HG03103 (cell line): ENCODE results near the gene CCDC32.

Experiments
- ATAC-seq: cut with Tn5 transposase; IDR thresholded peaks from one replicate; pipeline ENCODE4 v1.9.1; 2021; ENCODE audit warnings: low read depth; ENCODE audit not compliant: unreplicated experiment

Gene CCDC32

DNA sequence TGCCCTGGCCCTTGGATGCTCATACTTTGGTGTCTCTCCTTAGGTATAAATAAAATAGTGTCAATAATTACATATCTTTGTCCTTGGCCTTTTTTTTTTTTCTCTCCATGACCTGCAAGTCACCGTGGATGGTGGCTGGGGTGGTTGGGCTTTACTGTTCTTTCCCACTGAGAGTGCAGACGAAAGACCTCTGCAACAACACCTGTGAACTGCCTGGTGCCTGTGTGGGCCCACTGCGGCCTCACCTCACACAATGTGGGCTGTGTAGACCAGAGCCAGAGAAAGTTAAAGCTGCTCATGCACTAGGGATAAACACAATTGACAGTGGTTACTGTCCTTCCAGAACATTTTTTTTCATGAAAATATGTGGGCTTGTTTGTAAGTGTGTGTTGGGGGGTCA lies 39.0 kb downstream of the CCDC32 start:
- ATAC-seq = no peak

DNA sequence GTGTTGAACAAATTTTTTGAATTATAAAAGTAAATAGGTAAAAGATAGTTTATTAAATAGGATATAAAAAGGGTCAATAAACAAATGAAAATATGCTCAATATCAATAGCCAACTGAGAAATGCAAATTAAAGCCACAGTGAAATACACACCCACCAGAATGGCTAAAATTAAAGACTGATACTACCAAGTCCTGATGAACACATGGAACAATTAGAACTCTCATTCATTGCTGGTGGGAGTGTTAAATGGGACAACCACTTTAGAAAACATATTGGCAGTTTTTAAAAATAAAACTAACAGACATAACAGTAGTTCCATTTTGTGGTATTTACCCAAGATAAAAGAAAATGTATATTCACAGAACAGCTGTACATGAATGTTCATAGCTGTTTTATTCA lies 41.2 kb downstream of the CCDC32 start:
- ATAC-seq = no peak

DNA sequence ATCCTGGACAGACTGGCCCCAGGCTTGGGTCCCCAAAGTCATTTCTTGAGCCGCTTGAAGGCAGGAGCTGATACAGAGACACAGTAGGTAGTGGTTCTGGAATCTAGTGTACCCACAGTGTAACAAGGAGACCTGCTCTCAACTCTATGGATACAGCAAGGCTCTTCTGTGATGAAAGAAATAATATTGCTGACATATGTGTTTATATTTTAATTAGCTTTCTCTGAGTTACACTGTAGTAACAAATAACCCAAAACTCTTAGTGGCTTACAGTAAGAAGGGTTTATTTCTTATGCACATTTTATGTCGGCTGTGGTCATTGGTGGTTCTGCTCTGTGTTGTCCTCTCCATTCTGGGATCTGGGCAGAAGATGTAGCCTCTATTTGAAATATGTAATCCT lies 48.5 kb downstream of the CCDC32 start:
- ATAC-seq = no peak

DNA sequence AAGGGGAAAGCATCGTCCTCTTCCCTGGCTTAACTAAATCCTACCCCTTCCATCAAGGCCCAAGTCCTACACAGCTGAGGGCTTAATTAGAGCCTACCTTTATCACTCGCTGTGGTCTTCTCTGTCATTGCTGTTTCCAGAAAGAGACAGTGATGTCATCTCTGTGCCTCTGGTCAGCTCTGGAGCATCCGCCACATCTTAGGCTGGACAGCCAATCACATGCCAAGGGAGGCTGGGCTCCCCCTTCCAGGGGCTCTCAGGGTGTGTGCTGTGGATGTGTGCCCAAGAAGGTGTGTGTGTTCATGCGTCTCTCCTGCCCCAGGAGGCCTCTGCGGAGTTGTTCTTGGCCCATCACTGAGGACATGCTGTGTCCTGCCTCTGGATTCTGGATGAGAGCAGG lies 51.2 kb downstream of the CCDC32 start:
- ATAC-seq = no peak

GRCh38 chr15:40512440-40512839 lies 52.4 kb downstream of the CCDC32 start:
- no peak for ATAC-seq

DNA sequence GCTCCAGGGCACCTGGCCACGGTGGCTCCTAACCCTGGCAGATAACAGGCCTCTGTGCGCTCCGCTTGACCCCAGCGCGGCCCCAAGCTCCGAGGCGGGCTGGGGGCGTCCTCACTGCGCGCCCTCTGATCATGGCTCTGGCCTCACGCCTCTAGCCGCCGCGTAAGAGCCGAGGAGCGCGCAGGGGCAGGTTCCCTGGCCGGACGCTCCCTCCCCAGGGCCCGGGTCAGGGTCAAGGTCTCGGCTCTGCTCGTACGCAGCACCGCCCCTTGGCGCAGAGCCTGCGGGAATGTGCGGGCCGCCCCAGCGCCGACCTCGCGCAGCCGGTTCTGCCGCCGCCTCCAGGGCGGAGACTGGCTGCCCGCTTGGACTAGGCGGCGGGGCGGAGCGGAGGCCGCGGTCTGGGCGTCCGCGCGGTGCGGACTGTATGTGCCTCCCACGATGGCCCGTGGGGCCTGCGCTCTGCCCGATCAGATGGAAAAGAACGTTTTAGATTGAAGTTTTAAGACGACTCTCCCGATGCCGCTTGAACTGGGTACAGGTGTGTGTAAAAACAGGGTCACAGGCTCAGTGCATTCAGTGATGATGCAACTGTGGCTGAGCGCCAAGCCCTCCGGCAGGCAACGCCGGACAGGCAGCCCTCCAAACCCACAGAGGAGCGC lies 53.2 kb downstream of the CCDC32 start:
- no peak for ATAC-seq

DNA sequence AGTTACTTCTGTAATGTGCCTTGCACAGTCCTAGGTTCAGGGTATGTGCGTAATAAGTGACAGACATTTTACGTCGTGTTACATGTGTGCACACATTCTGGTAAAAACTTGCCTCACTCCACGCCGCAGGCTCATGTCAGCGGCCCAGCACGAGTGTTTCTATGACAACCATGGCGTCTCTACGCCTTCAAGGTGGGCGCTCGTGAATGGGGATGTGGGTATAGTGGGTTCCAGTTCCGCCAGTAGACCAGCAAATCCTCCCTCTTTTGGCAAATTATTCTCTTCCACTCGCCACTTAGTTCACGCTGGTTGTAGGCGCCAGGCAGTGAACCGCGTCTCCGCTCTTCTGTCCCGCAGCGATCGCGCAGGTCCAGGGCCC lies 53.8 kb downstream of the CCDC32 start:
- ATAC-seq = no peak

GRCh38 chr15:40510201-40510600 lies 54.6 kb downstream of the CCDC32 start:
- ATAC-seq = no peak

GRCh38 chr15:40508216-40508615 lies 56.6 kb downstream of the CCDC32 start:
- ATAC-seq = no peak

DNA sequence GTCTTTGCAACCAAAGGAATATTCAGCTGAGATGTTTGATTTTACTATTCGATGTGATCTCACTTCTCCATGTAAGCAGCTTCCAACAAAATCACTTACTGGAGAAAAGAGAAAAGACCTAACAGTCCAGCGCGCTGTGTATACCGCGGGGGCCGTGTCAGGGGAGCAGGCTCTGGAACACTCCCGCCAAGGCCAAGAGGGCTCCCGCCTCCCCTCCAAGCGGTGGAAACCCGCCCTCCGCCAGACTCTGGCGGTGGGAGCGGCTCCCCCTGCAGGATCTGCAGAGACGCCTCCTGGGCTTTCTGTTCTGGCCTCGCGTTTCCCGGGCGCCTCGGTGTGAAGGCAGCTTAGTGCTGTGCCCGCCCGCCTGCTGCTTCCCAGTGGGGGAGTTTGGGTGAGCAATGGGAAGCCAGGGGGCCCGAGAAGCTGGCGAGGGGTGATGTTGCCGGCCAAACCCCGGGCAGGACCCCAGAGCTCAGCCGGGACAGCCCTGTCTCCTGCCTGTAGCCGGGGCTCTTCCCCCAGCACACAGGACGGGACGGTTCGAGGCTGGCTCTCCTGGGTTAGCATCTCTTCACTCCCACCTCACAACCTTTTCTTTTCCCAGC lies 57.8 kb downstream of the CCDC32 start:
- no peak for ATAC-seq
